Heart right ventricle (tissue), 16 donors: Measurements from ENCODE around the gene NLGN3. TPM values are rescaled to one million over a fixed set of nuclear protein-coding genes. Genes with fewer than 3 reads are reported as not detected.
A peak's percentile ranks its signal among the peaks of the same experiment; 100 is the strongest.

ENCODE experiments used
- ATAC-seq, 8 donors: fragments of 200-7000 bp; cut with Tn5 transposase; one replicate each; pipeline ENCODE4 v1.9.1; 2020; ENCODE audit warnings: mild to moderate bottlenecking in 8 of 8, moderate library complexity in 8 of 8, moderate number of reproducible peaks in 1 of 8
- DNase-seq, 2 donors: peaks; one replicate each; pipeline ENCODE4 v3.0.0-alpha.2; 2020
- H3K27ac ChIP-seq, 10 donors: fragments of 200-600 bp; sonication (generic) in 2 of 10; one replicate each; pipeline versions ENCODE4 v1.5.0 to v1.8.0; 2020 to 2022; ENCODE audit warnings: mild to moderate bottlenecking in 3 of 10
- H3K27me3 ChIP-seq, 7 donors: fragments of 200-600 bp; one replicate each; pipeline ENCODE4 v1.8.0; 2021 to 2022; ENCODE audit warnings: mild to moderate bottlenecking in 2 of 7
- H3K36me3 ChIP-seq, 9 donors: fragments of 200-600 bp; sonication (generic) in 1 of 9; one replicate each; pipeline versions ENCODE4 v1.5.0 to v1.8.0; 2020 to 2022; ENCODE audit warnings: mild to moderate bottlenecking in 2 of 9
- H3K4me1 ChIP-seq, 9 donors: fragments of 200-600 bp; sonication (generic) in 1 of 9; one replicate each; pipeline versions ENCODE4 v1.5.0 to v1.8.0; 2020 to 2022; ENCODE audit warnings: mild to moderate bottlenecking in 4 of 9
- H3K4me3 ChIP-seq, 10 donors: fragments of 200-600 bp; sonication (generic) in 2 of 10; one replicate each; pipeline versions ENCODE4 v1.5.0 to v1.8.0; 2020 to 2022; ENCODE audit warnings: mild to moderate bottlenecking in 7 of 10, moderate library complexity in 2 of 10
- H3K9me3 ChIP-seq, 11 donors: fragments of 200-600 bp in 10 of 11; sonication (generic) in 2 of 11; one replicate each; pipeline versions ENCODE4 v1.5.0 to v1.8.0; 2013 to 2022; ENCODE audit warnings: mild to moderate bottlenecking in 2 of 11, control low read depth in 1 of 11, moderate library complexity in 1 of 11
- CTCF ChIP-seq, 9 donors: fragments of 200-600 bp; sonication (generic) in 2 of 9; IDR thresholded peaks; one replicate each; pipeline versions ENCODE4 v1.5.0 to v1.8.0; 2021 to 2022; ENCODE audit warnings: antibody characterized with exemption in 9 of 9, mild to moderate bottlenecking in 5 of 9, moderate library complexity in 1 of 9
- WGBS, 2 donors: extraction: QIAGEN DNeasy Blood & Tissue Kit; methylation state at CpG; one replicate each; pipeline ENCODE4 v1.1.7; 2013; ENCODE audit warnings: inconsistent platforms in 1 of 2; 5-methylcytosine and 5-hydroxymethylcytosine counted together
- intact Hi-C, 10 donors: fragments of 100-400 bp; cut with DNase I; formaldehyde crosslinking; loops; one replicate each; pipeline versions ENCODE4 v1.11.1 to v1.14.2; 2022
- polyA plus RNA-seq, 2 donors: library from polyadenylated mRNA; stranded (reverse); fragments of 200-250 nt; gene quantifications; one replicate each; pipeline ENCODE4 v1.2.3, GENCODE V29; 2013
- total RNA-seq, 10 donors: library from RNA; stranded (reverse); fragmentation: NEBNext Ultra II Directional in 3 of 10; extraction: Animal tissue kit (Norgen Biotek cat#: 25700) in 3 of 10; gene quantifications; one replicate each; pipeline versions ENCODE4 v1.2.1 to v1.2.4, GENCODE V29; 2021 to 2023
- donor health status: Arrhythmogenic right ventricular cardiomyopathy.
- donor health status: ischemic (EF 13 %, LVEDD 7.1; RV severe dilation, severe dysfunction).
- donor health status: healthy with polysubstance abuse.
- donor health status: DM: no; HTN: yes; CAD: no.
- donor health status: DM: no; HTN: no; CAD: no.
- donor health status: ischemic (EF 25% LVEDD 6.9; RV normal size, moderate dysfunction).
- donor health status: ischemic (EF 25% LVEDD 5.7; RV mildly dilated, moderate dysfunction).
- donor health status: healthy.
- donor health status: DM: yes; HTN: yes; CAD: no.
- donor health status: Ischemic cardiomyopathy.
- donor health status: ischemic (EF 35%, LVEDD 5.7; RV mildly dilated, moderate dysfunction).
- donor health status: nonischemic (EF 11% LVEDD 7.7; RV severe dilation, severe dysfunction).
- donor health status: DM: yes; HTN: yes; CAD: no.
- donor health status: PGD.
- donor health status: ischemic (EF 29% LVEDD 5.4; RV normal size, mild dysfunction).
- donor health status: nonischemic (EF 23%, LVEDD 6.1; RV moderate dilation, normal function).

NLGN3 gene
- total and polyA plus RNA-seq, 12 donors, result 0.16 to 0.94 (median 0.51) TPM

- no peak for ATAC-seq
- peaks cover 0 to 8% (median 0%) of the 10 kb centered on the region in 7 donors for H3K27me3 ChIP-seq
- TF ChIP-seq CTCF (IDR thresholded peaks at IDR 0.05), result no peak
- no peaks in the 10 kb centered on the region for H3K36me3 ChIP-seq
- peak overlapping the region in 8 of 10 donors; percentile 6 to 61 (median 50) for H3K4me3 ChIP-seq
- peaks cover 0 to 6% (median 0%) of the 10 kb centered on the region in 9 donors for H3K4me1 ChIP-seq
- WGBS, 2 donors, result 33 to 36% methylated on average over 2 of the region's 2 CpGs
- intact Hi-C loops, result loop anchor here in 2 of 10 donors (5.0 to 10.0 kb wide), 5 partner anchors 69 to 182 kb away; partner anchors contain the start of genes FOXO4 (in 1 of the 2), SNX12 (in 1 of the 2), TAF1 (in 1 of the 2) and ZMYM3 (in 1 of the 2)
- H3K27ac ChIP-seq, result peak overlapping the region in 8 of 10 donors; percentile 63 to 93 (median 80)
- H3K9me3 ChIP-seq, result no peaks in the 10 kb centered on the region
- DNase-seq, result no peak
Measured at GRCh38 chrX:71182871-71183270, 38.2 kb downstream of the NLGN3 start.

- H3K9me3 ChIP-seq, result no peaks in the 10 kb centered on the region
- H3K4me1 ChIP-seq, result peaks cover 0 to 6% (median 0%) of the 10 kb centered on the region in 9 donors
- DNase-seq (no peak), ATAC-seq (no peak)
- no peak for TF ChIP-seq CTCF (IDR thresholded peaks at IDR 0.05)
- intact Hi-C loops, result loop anchor here in 2 of 10 donors (5.0 to 10.0 kb wide), 5 partner anchors 69 to 181 kb away; partner anchors contain the start of genes FOXO4 (in 1 of the 2), SNX12 (in 1 of the 2), TAF1 (in 1 of the 2) and ZMYM3 (in 1 of the 2)
- H3K27me3 ChIP-seq, result peaks cover 0 to 4% (median 0%) of the 10 kb centered on the region in 7 donors
- no peak overlapping the region for H3K27ac ChIP-seq
- H3K36me3 ChIP-seq, result no peaks in the 10 kb centered on the region
- WGBS, 2 donors, result 46 to 56% methylated on average over 6 of the region's 6 CpGs
- H3K4me3 ChIP-seq, result no peak overlapping the region
Measured at GRCh38 chrX:71183341-71183740, 38.7 kb downstream of the NLGN3 start.

- Histone ChIP-seq H3K4me3 (no peak overlapping the region), H3K27ac (no peak overlapping the region), H3K4me1 (peaks cover 0 to 6% (median 0%) of the 10 kb centered on the region in 9 donors), H3K36me3 (no peaks in the 10 kb centered on the region), H3K9me3 (no peaks in the 10 kb centered on the region), H3K27me3 (no peaks in the 10 kb centered on the region)
- ATAC-seq (no peak), DNase-seq (no peak)
- intact Hi-C loops, result loop anchor here in 2 of 10 donors (5.0 to 10.0 kb wide), 5 partner anchors 68 to 181 kb away; partner anchors contain the start of genes FOXO4 (in 1 of the 2), SNX12 (in 1 of the 2), TAF1 (in 1 of the 2) and ZMYM3 (in 1 of the 2)
- WGBS, 2 donors, result 36 to 39% methylated on average over 5 of the region's 5 CpGs
- no peak for TF ChIP-seq CTCF (IDR thresholded peaks at IDR 0.05)
Measured at GRCh38 chrX:71184092-71184491, 39.5 kb downstream of the NLGN3 start.

GRCh38 chrX:71184803-71185495 lies 40.3 kb downstream of the NLGN3 start:
- Histone ChIP-seq H3K36me3 (no peaks in the 10 kb centered on the region), H3K27ac (no peak overlapping the region), H3K4me1 (peaks cover 0 to 6% (median 0%) of the 10 kb centered on the region in 9 donors), H3K9me3 (no peaks in the 10 kb centered on the region), H3K4me3 (no peak overlapping the region), H3K27me3 (no peaks in the 10 kb centered on the region)
- 67 to 78% methylated on average over 3 to 4 of the region's 4 CpGs for WGBS, 2 donors
- TF ChIP-seq CTCF (IDR thresholded peaks at IDR 0.05), result no peak
- intact Hi-C loops, result loop anchor here in 2 of 10 donors (5.0 to 10.0 kb wide), 5 partner anchors 67 to 180 kb away; partner anchors contain the start of genes FOXO4 (in 1 of the 2), SNX12 (in 1 of the 2), TAF1 (in 1 of the 2) and ZMYM3 (in 1 of the 2)
- DNase-seq (no peak), ATAC-seq (no peak)
